GM12878 (cell line): ENCODE data around the gene GJB6. TPM values are rescaled to one million over a fixed set of nuclear protein-coding genes. Genes with fewer than 3 reads are reported as not detected.

Experiments
- ATAC-seq: fragments of 200-7000 bp; cut with Tn5 transposase; 3 replicates; pipeline ENCODE4 v1.9.1; 2020; ENCODE audit warnings: mild to moderate bottlenecking, moderate library complexity
- BruUV-seq: library from RNA; stranded (reverse); fragments of 400-500 nt; replicated peaks from 2 replicates; lab custom pipeline; 2021; lab: Mats Ljungman, UMichigan
- CTCF ChIA-PET: fragments of 300-600 bp; sonication (Branson Sonifier 250); formaldehyde crosslinking; extraction: SDS; loops from one replicate; lab custom pipeline; 2021; ENCODE audit warnings: inconsistent platforms; lab: Yijun Ruan, JAX
- POLR2A ChIA-PET: fragments of 350-600 bp; formaldehyde crosslinking; extraction: SDS; loops from one replicate; lab custom pipeline; 2021; ENCODE audit warnings: inconsistent platforms; lab: Charles Lee
- RAD21 ChIA-PET: fragments of 300-600 bp; sonication (Branson Sonifier 250); formaldehyde crosslinking; loops from one replicate; lab custom pipeline; 2023; ENCODE audit warnings: antibody characterized with exemption; ENCODE audit not compliant: unreplicated experiment; lab: Charles Lee
- SMC1A ChIA-PET: fragments of 300-600 bp; sonication (Branson Sonifier 250); formaldehyde crosslinking; loops from one replicate; lab custom pipeline; 2023; ENCODE audit not compliant: unreplicated experiment, uncharacterized antibody; lab: Charles Lee
- DNase-seq: peaks from one replicate; pipeline ENCODE4 v3.0.0-alpha.2; 2011; ENCODE audit warnings: low read depth, low spot score
- FAIRE-seq: peaks from 3 replicates; lab custom pipeline; 2011; peaks lifted over from hg19 to GRCh38; lab: Jason Lieb, UNC
- H2AFZ ChIP-seq: 2 replicates; pipeline ENCODE4 v1.6.0; 2011; ENCODE audit warnings: low read depth, low read length, control low read depth; ENCODE audit not compliant: control insufficient read depth
- H3K27ac ChIP-seq: 2 replicates; pipeline ENCODE4 v1.5.1; 2011; ENCODE audit warnings: control low read depth; ENCODE audit not compliant: control insufficient read depth, insufficient read depth
- H3K27me3 ChIP-seq, 2 experiments: replicated peaks in 1 of 2; 2 replicates each; pipeline versions ENCODE4 v1.6.0 to v1.6.1; 2011; ENCODE audit warnings: low read length in 1 of 2; ENCODE audit not compliant: control insufficient read depth in 2 of 2, insufficient read depth in 2 of 2
- H3K36me3 ChIP-seq, 2 experiments: 2 replicates each; pipeline ENCODE4 v1.5.1; 2011; ENCODE audit warnings: low read length in 1 of 2; ENCODE audit not compliant: control insufficient read depth in 2 of 2, insufficient read depth in 2 of 2
- H3K4me1 ChIP-seq: 2 replicates; pipeline ENCODE4 v1.6.1; 2011; ENCODE audit warnings: mild to moderate bottlenecking, low read length, moderate library complexity, mixed read lengths; ENCODE audit not compliant: control insufficient read depth, insufficient read depth
- H3K4me2 ChIP-seq: 2 replicates; pipeline ENCODE4 v1.6.0; 2011; ENCODE audit warnings: control low read depth; ENCODE audit not compliant: control insufficient read depth, insufficient read depth
- H3K4me3 ChIP-seq: fragments of 200-600 bp; sonication (generic); 2 replicates; pipeline ENCODE4 v1.5.1; 2016
- H3K79me2 ChIP-seq: 2 replicates; pipeline ENCODE4 v1.6.0; 2011; ENCODE audit warnings: low read length; ENCODE audit not compliant: control insufficient read depth, insufficient read depth
- H3K9ac ChIP-seq: 2 replicates; pipeline ENCODE4 v1.8.0; 2011; ENCODE audit warnings: low read length, control low read depth, mixed read lengths; ENCODE audit not compliant: control insufficient read depth, insufficient read depth
- H3K9me3 ChIP-seq: replicated peaks from 3 replicates; pipeline ENCODE4 v1.5.1; 2011; ENCODE audit warnings: mild to moderate bottlenecking, low read length; ENCODE audit not compliant: control insufficient read depth, insufficient read depth
- H4K20me1 ChIP-seq: 2 replicates; pipeline ENCODE4 v1.6.0; 2011; ENCODE audit not compliant: control insufficient read depth, insufficient read depth
- ATF7 ChIP-seq: fragments of 450-650 bp; IDR thresholded peaks from 2 replicates; pipeline ENCODE4 v1.6.1; 2016; ENCODE audit warnings: low read depth, mild to moderate bottlenecking
- ELK1 ChIP-seq: IDR thresholded peaks from 2 replicates; pipeline ENCODE4 v1.6.1; 2012; ENCODE audit warnings: low read depth, low read length, improper control_type of control experiment
- IKZF2 ChIP-seq, 2 experiments: fragments of 450-650 bp; IDR thresholded peaks; 2 replicates each; pipeline ENCODE4 v1.6.1; 2017; ENCODE audit warnings: mild to moderate bottlenecking in 2 of 2, moderate library complexity in 2 of 2
- MEF2B ChIP-seq: fragments of 450-650 bp; IDR thresholded peaks from 2 replicates; pipeline ENCODE4 v1.6.1; 2018; ENCODE audit warnings: mild to moderate bottlenecking, moderate library complexity; ENCODE audit not compliant: partially characterized antibody, poor library complexity, severe bottlenecking
- MLLT1 ChIP-seq: fragments of 450-650 bp; IDR thresholded peaks from 2 replicates; pipeline ENCODE4 v1.6.1; 2016; ENCODE audit warnings: mild to moderate bottlenecking
- NFIC ChIP-seq: IDR thresholded peaks from 2 replicates; pipeline ENCODE4 v1.6.1; 2012; ENCODE audit warnings: low read depth, mild to moderate bottlenecking, inconsistent platforms, low read length, moderate library complexity
- NFXL1 ChIP-seq: fragments of 450-650 bp; IDR thresholded peaks from 2 replicates; pipeline ENCODE4 v1.6.1; 2017; ENCODE audit warnings: antibody characterized with exemption, mild to moderate bottlenecking, borderline replicate concordance
- NRF1 ChIP-seq: conservative IDR thresholded peaks from 2 replicates; pipeline ENCODE4 v1.6.1; 2011; ENCODE audit warnings: mild to moderate bottlenecking, low read depth, low read length, improper control_type of control experiment
- PAX5 ChIP-seq: IDR thresholded peaks from 2 replicates; pipeline ENCODE4 v1.6.1; 2011; ENCODE audit warnings: low read depth, low read length, borderline replicate concordance
- SREBF1 ChIP-seq: IDR thresholded peaks from 2 replicates; pipeline ENCODE4 v1.6.1; 2012; ENCODE audit warnings: mild to moderate bottlenecking, low read length
- ZBTB4 ChIP-seq: fragments of 450-650 bp; formaldehyde crosslinking; IDR thresholded peaks from 2 replicates; pipeline ENCODE4 v1.4.0; 2022; ENCODE audit warnings: mild to moderate bottlenecking, moderate library complexity
- ZNF592 ChIP-seq: fragments of 450-650 bp; IDR thresholded peaks from 2 replicates; pipeline ENCODE4 v1.6.1; 2017; ENCODE audit warnings: mild to moderate bottlenecking, moderate library complexity
- WGBS: methylation state at CpG from one replicate; pipeline ENCODE4 v1.1.6; 2016; ENCODE audit warnings: low lambda C conversion rate; ENCODE audit not compliant: insufficient replicate concordance, insufficient coverage; ENCODE audit errors: missing lambda C conversion rate; 5-methylcytosine and 5-hydroxymethylcytosine counted together
- in situ Hi-C: fragments of 300-500 bp; cut with MboI; formaldehyde crosslinking; loops from 9 replicates; pipeline ENCODE4 v1.14.3; 2018; ENCODE audit warnings: mixed read lengths
- intact Hi-C: fragments of 100-400 bp; cut with micrococcal nuclease; formaldehyde crosslinking; loops from one replicate; pipeline ENCODE4 v1.14.2; 2022; ENCODE audit not compliant: unreplicated experiment
- polyA plus RNA-seq, 11 experiments: library from polyadenylated mRNA; depleted of rRNA in 4 of 11; unstranded in 6 of 11; stranded (reverse) in 5 of 11; fragments of >200 nt; fragmentation: Nextera tagmentation in 4 of 11; fragmentation: Illumina TruSeq in 1 of 11; extraction: Ambion mirVana in 4 of 11; extraction: Trizol in 1 of 11; gene quantifications; 1 replicate in 1 of 11; 2 replicates in 10 of 11; pipeline versions ENCODE4 v1.2.1 to v1.2.3, GENCODE V29; 2011 to 2016; ENCODE audit warnings: inconsistent platforms in 2 of 11, missing spikeins in 2 of 11, low read depth in 1 of 11
- total RNA-seq, 4 experiments: library from RNA; depleted of rRNA in 3 of 4; stranded (reverse); fragments of >200 nt in 3 of 4; fragmentation: Illumina TruSeq in 1 of 4; extraction: Trizol in 1 of 4; gene quantifications; 2 replicates each; pipeline versions ENCODE4 v1.2.1 to v1.2.3, GENCODE V29; 2013 to 2021

Gene GJB6
- total and polyA plus RNA-seq, 10 of the 15 experiments (the other 5 are each of a cell fraction or from before 2014, with no cell fraction given), result 0.03 TPM; not detected in 9

- TF ChIP-seq NFIC (no peak), SREBF1 (no peak), ATF7 (no peak), ELK1 (no peak), ZBTB4 (CRISPR knock-in tag) (no peak)
Measured at GRCh38 chr13:20258963-20259288, 26.8 kb upstream of the GJB6 start (continued).

GRCh38 chr13:20258208-20258962 lies 26.3 kb upstream of the GJB6 start:
- POLR2A ChIA-PET, result no interaction called here
- ATAC-seq (no peak), FAIRE-seq (no peak), DNase-seq (no peak)
- no TSS peak for BruUV-seq
- no peak overlapping the region for H3K4me3 ChIP-seq
- CTCF ChIA-PET, result no interaction called here
- H3K9me3 ChIP-seq, result no peaks in the 10 kb centered on the region
- SMC1A ChIA-PET, result interaction anchor here (1.0 to 1.5 kb wide), 2 partner anchors 19 to 62 kb away, joined by 3 read pairs; no protein-coding TSS in a partner anchor
- no peaks in the 10 kb centered on the region for H4K20me1 ChIP-seq
- H3K27ac ChIP-seq, result no peak overlapping the region
- intact Hi-C loops, result no loop called here
- RAD21 ChIA-PET, result no interaction called here
- WGBS, result 61% methylated on average over 15 of the region's 15 CpGs
- H3K36me3 ChIP-seq, result no peaks in the 10 kb centered on the region
- in situ Hi-C loops, result no loop called here
- no peaks in the 10 kb centered on the region for H3K4me1 ChIP-seq
- H3K9ac ChIP-seq, result no peak overlapping the region
- H3K4me2 ChIP-seq, result no peak overlapping the region
- H3K79me2 ChIP-seq, result no peaks in the 10 kb centered on the region
- H2AFZ ChIP-seq, result no peak overlapping the region
- no peaks in the 10 kb centered on the region for H3K27me3 ChIP-seq
- TF ChIP-seq IKZF2 (IDR thresholded peaks at IDR 0.05) (no peak), PAX5 (no peak), ZNF592 (no peak), NRF1 (no peak), MEF2B (no peak), NFXL1 (no peak), MLLT1 (no peak)
